ENCODE data around the gene OR2T3.
"Not testable (repeated sequence)": the region's sequence is repeated elsewhere in the genome, so short reads cannot be mapped to it uniquely, and the experiment has no call there.

OR2T3 gene

GRCh38 chr1:248488289-248488688 lies 15.1 kb downstream of the OR2T3 start, which contains the start of gene OR2T5:
OR2T5 (plus strand) TSS chr1:248488589; CDS start chr1:248488589, 0 bp downstream.
- H3K79me1 ChIP-seq (replicated peaks; ENCODE audit: low read length, poor library complexity, severe bottlenecking); H3K23ac ChIP-seq (ENCODE audit: low read length in 2 of 2); H3K4me2 ChIP-seq (ENCODE audit: low read length, poor library complexity, severe bottlenecking); H3K27ac ChIP-seq (ENCODE audit: low read length, poor library complexity, severe bottlenecking); H3K18ac ChIP-seq (ENCODE audit: low read depth in 1 of 2, low read length in 2 of 2); H3K36me3 ChIP-seq (ENCODE audit: control insufficient read depth in 1 of 2, insufficient read depth in 2 of 2, low read depth in 1 of 2, low read length in 2 of 2); H3K27me3 ChIP-seq (ENCODE audit: control insufficient read depth in 1 of 2, insufficient read depth in 1 of 2, low read length in 2 of 2); H2BK120ac ChIP-seq (ENCODE audit: low read depth, low read length); H3K4ac ChIP-seq (ENCODE audit: low read depth in 1 of 2, low read length in 2 of 2); H2AFZ ChIP-seq (ENCODE audit: low read depth, low read length); H4K91ac ChIP-seq (ENCODE audit: low read length); H3K14ac ChIP-seq (ENCODE audit: low read length in 2 of 2); H2AK5ac ChIP-seq (ENCODE audit: low read length, severe bottlenecking); H2BK15ac ChIP-seq (ENCODE audit: low read depth, poor library complexity, severe bottlenecking); H2BK12ac ChIP-seq (ENCODE audit: low read length in 2 of 2); H3K4me3 ChIP-seq (ENCODE audit: insufficient read depth in 1 of 2, low read depth in 1 of 2, low read length in 2 of 2); H3K9me3 ChIP-seq (ENCODE audit: control insufficient read depth, low read length); H3K4me1 ChIP-seq (ENCODE audit: control insufficient read depth, insufficient read depth, low read depth, low read length); DNase-seq; H3K9ac ChIP-seq (ENCODE audit: low read length); H2BK5ac ChIP-seq (ENCODE audit: low read depth, low read length, poor library complexity, severe bottlenecking); H4K8ac ChIP-seq (ENCODE audit: low read length): not testable (repeated sequence)
- WGBS: 82% methylated on average over 3 of the region's 6 CpGs

- not testable (repeated sequence) for H3K18ac ChIP-seq (ENCODE audit: low read depth in 1 of 2, low read length in 2 of 2); H3K36me3 ChIP-seq (ENCODE audit: control insufficient read depth in 1 of 2, insufficient read depth in 2 of 2, low read depth in 1 of 2, low read length in 2 of 2); H2BK12ac ChIP-seq (ENCODE audit: low read length in 2 of 2); H3K27ac ChIP-seq (ENCODE audit: low read length, poor library complexity, severe bottlenecking); H3K9ac ChIP-seq (ENCODE audit: low read length); H2BK5ac ChIP-seq (ENCODE audit: low read depth, low read length, poor library complexity, severe bottlenecking); H3K14ac ChIP-seq (ENCODE audit: low read length in 2 of 2); H3K23ac ChIP-seq (ENCODE audit: low read length in 2 of 2); H3K4ac ChIP-seq (ENCODE audit: low read depth in 1 of 2, low read length in 2 of 2); H4K91ac ChIP-seq (ENCODE audit: low read length); DNase-seq; H3K4me2 ChIP-seq (ENCODE audit: low read length, poor library complexity, severe bottlenecking); H3K4me3 ChIP-seq (ENCODE audit: insufficient read depth in 1 of 2, low read depth in 1 of 2, low read length in 2 of 2); H3K79me1 ChIP-seq (replicated peaks; ENCODE audit: low read length, poor library complexity, severe bottlenecking); H2BK15ac ChIP-seq (ENCODE audit: low read depth, poor library complexity, severe bottlenecking); H3K4me1 ChIP-seq (ENCODE audit: control insufficient read depth, insufficient read depth, low read depth, low read length); H4K8ac ChIP-seq (ENCODE audit: low read length); H2AFZ ChIP-seq (ENCODE audit: low read depth, low read length); H3K9me3 ChIP-seq (ENCODE audit: control insufficient read depth, low read length); H2BK120ac ChIP-seq (ENCODE audit: low read depth, low read length); H3K27me3 ChIP-seq (ENCODE audit: control insufficient read depth in 1 of 2, insufficient read depth in 1 of 2, low read length in 2 of 2); H2AK5ac ChIP-seq (ENCODE audit: low read length, severe bottlenecking)
- no CpG with 5 or more reads among the region's 5 CpGs for WGBS
These were observed 23.5 kb downstream of the OR2T3 start for GRCh38 chr1:248496661-248497060.

GRCh38 chr1:248500305-248501035 lies 27.3 kb downstream of the OR2T3 start:
- H3K23ac ChIP-seq (ENCODE audit: low read length in 2 of 2); H3K4ac ChIP-seq (ENCODE audit: low read depth in 1 of 2, low read length in 2 of 2); H4K8ac ChIP-seq (ENCODE audit: low read length); H2AK5ac ChIP-seq (ENCODE audit: low read length, severe bottlenecking); H2AFZ ChIP-seq (ENCODE audit: low read depth, low read length); H3K18ac ChIP-seq (ENCODE audit: low read depth in 1 of 2, low read length in 2 of 2); H3K79me1 ChIP-seq (replicated peaks; ENCODE audit: low read length, poor library complexity, severe bottlenecking); H3K4me1 ChIP-seq (ENCODE audit: control insufficient read depth, insufficient read depth, low read depth, low read length); H2BK5ac ChIP-seq (ENCODE audit: low read depth, low read length, poor library complexity, severe bottlenecking); H3K27me3 ChIP-seq (ENCODE audit: control insufficient read depth in 1 of 2, insufficient read depth in 1 of 2, low read length in 2 of 2); H2BK12ac ChIP-seq (ENCODE audit: low read length in 2 of 2); H3K14ac ChIP-seq (ENCODE audit: low read length in 2 of 2); H2BK120ac ChIP-seq (ENCODE audit: low read depth, low read length); H3K27ac ChIP-seq (ENCODE audit: low read length, poor library complexity, severe bottlenecking); H3K4me3 ChIP-seq (ENCODE audit: insufficient read depth in 1 of 2, low read depth in 1 of 2, low read length in 2 of 2); H3K9me3 ChIP-seq (ENCODE audit: control insufficient read depth, low read length); DNase-seq; H4K91ac ChIP-seq (ENCODE audit: low read length); H3K36me3 ChIP-seq (ENCODE audit: control insufficient read depth in 1 of 2, insufficient read depth in 2 of 2, low read depth in 1 of 2, low read length in 2 of 2); H3K4me2 ChIP-seq (ENCODE audit: low read length, poor library complexity, severe bottlenecking); H2BK15ac ChIP-seq (ENCODE audit: low read depth, poor library complexity, severe bottlenecking); H3K9ac ChIP-seq (ENCODE audit: low read length): not testable (repeated sequence)
- no CpG with 5 or more reads among the region's 2 CpGs for WGBS

GRCh38 chr1:248507773-248508172 lies 34.6 kb downstream of the OR2T3 start, which contains the start of gene OR2G6:
OR2G6 (plus strand) TSS chr1:248508073; CDS start chr1:248521647, 13,574 bp downstream.
- H2BK15ac ChIP-seq (ENCODE audit: low read depth, poor library complexity, severe bottlenecking); H4K91ac ChIP-seq (ENCODE audit: low read length); H2AFZ ChIP-seq (ENCODE audit: low read depth, low read length); H3K18ac ChIP-seq (ENCODE audit: low read depth in 1 of 2, low read length in 2 of 2); H2BK5ac ChIP-seq (ENCODE audit: low read depth, low read length, poor library complexity, severe bottlenecking); H3K36me3 ChIP-seq (ENCODE audit: control insufficient read depth in 1 of 2, insufficient read depth in 2 of 2, low read depth in 1 of 2, low read length in 2 of 2); H3K4me1 ChIP-seq (ENCODE audit: control insufficient read depth, insufficient read depth, low read depth, low read length); H3K27ac ChIP-seq (ENCODE audit: low read length, poor library complexity, severe bottlenecking); H2AK5ac ChIP-seq (ENCODE audit: low read length, severe bottlenecking); H4K8ac ChIP-seq (ENCODE audit: low read length); H3K9me3 ChIP-seq (ENCODE audit: control insufficient read depth, low read length); H3K4ac ChIP-seq (ENCODE audit: low read depth in 1 of 2, low read length in 2 of 2); H2BK120ac ChIP-seq (ENCODE audit: low read depth, low read length); H3K4me2 ChIP-seq (ENCODE audit: low read length, poor library complexity, severe bottlenecking); H3K27me3 ChIP-seq (ENCODE audit: control insufficient read depth in 1 of 2, insufficient read depth in 1 of 2, low read length in 2 of 2); H3K23ac ChIP-seq (ENCODE audit: low read length in 2 of 2); H2BK12ac ChIP-seq (ENCODE audit: low read length in 2 of 2); DNase-seq; H3K9ac ChIP-seq (ENCODE audit: low read length); H3K79me1 ChIP-seq (replicated peaks; ENCODE audit: low read length, poor library complexity, severe bottlenecking); H3K14ac ChIP-seq (ENCODE audit: low read length in 2 of 2); H3K4me3 ChIP-seq (ENCODE audit: insufficient read depth in 1 of 2, low read depth in 1 of 2, low read length in 2 of 2): not testable (repeated sequence)
- no CpG with 5 or more reads among the region's 2 CpGs for WGBS
